Retinal pigment epithelial cell (primary cell): ENCODE data around the gene HOOK1.
"Not testable (repeated sequence)": the region's sequence is repeated elsewhere in the genome, so short reads cannot be mapped to it uniquely, and the experiment has no call there.

Experiments
- DNase-seq: peaks from one replicate; pipeline ENCODE4 v3.0.0-alpha.2; 2010; ENCODE audit warnings: low read depth
- H3K4me3 ChIP-seq: 2 replicates; pipeline ENCODE4 v1.5.1; 2011; ENCODE audit warnings: mild to moderate bottlenecking, low read length, control low read depth, moderate library complexity
- CTCF ChIP-seq: conservative IDR thresholded peaks from 2 replicates; pipeline ENCODE4 v1.5.1; 2011; ENCODE audit warnings: low read depth, low read length, control low read depth, inconsistent platforms

HOOK1 gene

GRCh38 chr1:59906931-59907330 lies 92.2 kb downstream of the HOOK1 start:
- no peak overlapping the region for H3K4me3 ChIP-seq
- no peak for TF ChIP-seq CTCF
- DNase-seq = no peak

GRCh38 chr1:59908084-59908483 lies 93.3 kb downstream of the HOOK1 start:
- no peak for TF ChIP-seq CTCF
- DNase-seq = no peak

GRCh38 chr1:59908682-59909081 lies 93.9 kb downstream of the HOOK1 start:
- TF ChIP-seq CTCF = no peak
- DNase-seq = no peak
- H3K4me3 ChIP-seq = no peak overlapping the region

More at GRCh38 chr1:59908084-59908483, 93.3 kb downstream of the HOOK1 start:
- H3K4me3 ChIP-seq = no peak overlapping the region

- not testable (repeated sequence) for DNase-seq, H3K4me3 ChIP-seq
These were observed 100.1 kb downstream of the HOOK1 start for GRCh38 chr1:59914791-59915286.

GRCh38 chr1:59915516-59915915 lies 100.8 kb downstream of the HOOK1 start:
- DNase-seq = no peak
- no peak overlapping the region for H3K4me3 ChIP-seq
- TF ChIP-seq CTCF = no peak

- no peak overlapping the region for H3K4me3 ChIP-seq
- no peak for TF ChIP-seq CTCF
- no peak for DNase-seq
These were observed 102.5 kb downstream of the HOOK1 start for GRCh38 chr1:59917026-59917784.

- H3K4me3 ChIP-seq = no peak overlapping the region
- no peak for TF ChIP-seq CTCF
- no peak for DNase-seq
These were observed 103.0 kb downstream of the HOOK1 start for GRCh38 chr1:59917785-59918180.
